Measurements from ENCODE around the gene ZBTB39. TPM values are rescaled to one million over a fixed set of nuclear protein-coding genes. Genes with fewer than 3 reads are reported as not detected.
"Not testable (repeated sequence)": the region's sequence is repeated elsewhere in the genome, so short reads cannot be mapped to it uniquely, and the experiment has no call there.

The ZBTB39 gene
- 8.5 and 10.0 TPM in 2 replicates for total RNA-seq

GRCh38 chr12:57005980-57006808, at the start of gene ZBTB39:
Gene ZBTB39, minus strand, starts transcription at chr12:57006546. Its CDS starts 1,629 bp downstream, at chr12:57004917.
- no peak for DNase-seq (ENCODE audit: low read depth)
- H3K36me3 ChIP-seq (ENCODE audit: control insufficient read depth, insufficient read depth, low read length), result peaks cover 3% of the 10 kb centered on the region
- H3K27me3 ChIP-seq (ENCODE audit: control insufficient read depth, insufficient read depth, low read length), result no peaks in the 10 kb centered on the region
- H3K4me3 ChIP-seq (ENCODE audit: low read depth, low read length), result peak within 1 kb of the TSS; percentile 71
- TF ChIP-seq, protein P1, sequence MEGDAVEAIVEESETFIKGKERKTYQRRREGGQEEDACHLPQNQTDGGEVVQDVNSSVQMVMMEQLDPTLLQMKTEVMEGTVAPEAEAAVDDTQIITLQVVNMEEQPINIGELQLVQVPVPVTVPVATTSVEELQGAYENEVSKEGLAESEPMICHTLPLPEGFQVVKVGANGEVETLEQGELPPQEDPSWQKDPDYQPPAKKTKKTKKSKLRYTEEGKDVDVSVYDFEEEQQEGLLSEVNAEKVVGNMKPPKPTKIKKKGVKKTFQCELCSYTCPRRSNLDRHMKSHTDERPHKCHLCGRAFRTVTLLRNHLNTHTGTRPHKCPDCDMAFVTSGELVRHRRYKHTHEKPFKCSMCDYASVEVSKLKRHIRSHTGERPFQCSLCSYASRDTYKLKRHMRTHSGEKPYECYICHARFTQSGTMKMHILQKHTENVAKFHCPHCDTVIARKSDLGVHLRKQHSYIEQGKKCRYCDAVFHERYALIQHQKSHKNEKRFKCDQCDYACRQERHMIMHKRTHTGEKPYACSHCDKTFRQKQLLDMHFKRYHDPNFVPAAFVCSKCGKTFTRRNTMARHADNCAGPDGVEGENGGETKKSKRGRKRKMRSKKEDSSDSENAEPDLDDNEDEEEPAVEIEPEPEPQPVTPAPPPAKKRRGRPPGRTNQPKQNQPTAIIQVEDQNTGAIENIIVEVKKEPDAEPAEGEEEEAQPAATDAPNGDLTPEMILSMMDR (IDR thresholded peaks at IDR 0.05; ENCODE audit: insufficient read depth, low read length, poor library complexity, severe bottlenecking), result peak; percentile 52

DNA sequence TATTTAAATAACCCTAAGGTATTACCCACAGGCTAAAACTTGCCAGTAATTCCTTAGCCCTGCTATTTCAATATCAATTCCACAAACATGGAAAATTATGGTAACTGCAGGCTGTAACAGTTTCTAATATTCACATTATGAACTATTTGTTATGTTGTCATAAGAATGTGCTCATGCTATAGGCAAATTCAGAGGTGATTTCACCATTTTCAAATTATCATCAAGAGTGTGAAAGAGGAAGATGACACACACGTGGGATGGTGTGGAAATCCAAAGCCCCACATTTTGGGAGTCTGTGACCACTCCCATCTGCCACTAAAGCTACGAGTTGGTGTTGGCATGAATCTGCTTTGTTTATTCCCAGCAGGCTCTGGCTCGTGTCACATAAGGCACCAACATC, 49.5 kb upstream of the ZBTB39 start:
- DNase-seq (ENCODE audit: low read depth), result no peak
- TF ChIP-seq, protein P1 (IDR thresholded peaks at IDR 0.05; ENCODE audit: insufficient read depth, low read length, poor library complexity, severe bottlenecking), result no peak
- peaks cover 2% of the 10 kb centered on the region for H3K36me3 ChIP-seq (ENCODE audit: control insufficient read depth, insufficient read depth, low read length)
- peaks cover 2% of the 10 kb centered on the region for H3K27me3 ChIP-seq (ENCODE audit: control insufficient read depth, insufficient read depth, low read length)
- H3K4me3 ChIP-seq (ENCODE audit: low read depth, low read length), result no peak overlapping the region

DNA sequence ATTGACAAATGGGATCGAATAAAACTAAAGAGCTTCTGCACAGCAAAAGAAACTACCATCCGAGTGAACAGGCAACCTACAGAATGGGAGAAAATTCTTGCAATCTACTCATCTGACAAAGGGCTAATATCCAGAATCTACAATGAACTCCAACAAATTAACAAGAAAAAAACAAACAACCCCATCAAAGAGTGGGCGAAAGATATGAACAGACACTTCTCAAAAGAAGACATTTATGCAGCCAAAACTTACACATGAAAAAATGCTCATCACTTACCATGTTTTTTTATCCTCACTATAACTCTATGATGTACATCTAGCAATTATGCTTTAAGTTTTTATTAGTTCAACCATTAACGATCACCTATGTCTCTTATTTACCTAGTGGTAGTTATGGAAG, 47.6 kb upstream of the ZBTB39 start:
- not testable (repeated sequence) for H3K27me3 ChIP-seq (ENCODE audit: control insufficient read depth, insufficient read depth, low read length); DNase-seq (ENCODE audit: low read depth); H3K4me3 ChIP-seq (ENCODE audit: low read depth, low read length); H3K36me3 ChIP-seq (ENCODE audit: control insufficient read depth, insufficient read depth, low read length)

- not testable (repeated sequence) for H3K27me3 ChIP-seq (ENCODE audit: control insufficient read depth, insufficient read depth, low read length); DNase-seq (ENCODE audit: low read depth)
Measured at GRCh38 chr12:57053146-57053545, 46.8 kb upstream of the ZBTB39 start.

GRCh38 chr12:57051011-57051410, 44.7 kb upstream of the ZBTB39 start:
- no peak for DNase-seq (ENCODE audit: low read depth)
- TF ChIP-seq, protein P1 (IDR thresholded peaks at IDR 0.05; ENCODE audit: insufficient read depth, low read length, poor library complexity, severe bottlenecking), result no peak
- Histone ChIP-seq H3K4me3 (ENCODE audit: low read depth, low read length) (no peak overlapping the region), H3K36me3 (ENCODE audit: control insufficient read depth, insufficient read depth, low read length) (no peaks in the 10 kb centered on the region), H3K27me3 (ENCODE audit: control insufficient read depth, insufficient read depth, low read length) (peaks cover 5% of the 10 kb centered on the region)

More at GRCh38 chr12:57053146-57053545, 46.8 kb upstream of the ZBTB39 start:
- not testable (repeated sequence) for H3K4me3 ChIP-seq (ENCODE audit: low read depth, low read length); H3K36me3 ChIP-seq (ENCODE audit: control insufficient read depth, insufficient read depth, low read length)

DNA sequence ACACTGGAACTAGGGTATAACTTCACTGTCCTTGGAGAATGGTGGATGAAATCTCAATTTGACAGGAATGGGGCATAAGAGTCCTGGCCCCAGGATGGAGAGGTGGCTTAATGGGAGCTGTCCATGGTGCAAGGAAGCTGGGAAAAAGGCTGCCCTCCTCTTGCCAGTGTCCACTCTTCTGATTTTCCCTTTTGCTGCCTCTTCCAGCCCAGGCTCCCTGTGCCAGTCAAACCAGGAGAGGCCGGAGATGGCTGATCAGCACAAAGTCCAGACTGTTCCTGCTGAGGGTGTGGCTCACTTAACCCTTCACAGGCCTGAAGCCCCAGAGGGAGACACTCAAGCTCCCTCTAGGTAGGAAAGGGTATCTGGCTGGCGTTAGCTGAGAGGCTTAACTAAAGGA, 43.5 kb upstream of the ZBTB39 start, which contains the start of gene MYO1A:
MYO1A (minus strand) TSS at position 240 of the 400 bp plus-strand sequence. CDS start 1,806 bp downstream, outside the sequence.
- Histone ChIP-seq H3K36me3 (ENCODE audit: control insufficient read depth, insufficient read depth, low read length) (no peaks in the 10 kb centered on the region), H3K4me3 (ENCODE audit: low read depth, low read length) (no peak within 1 kb of the TSS), H3K27me3 (ENCODE audit: control insufficient read depth, insufficient read depth, low read length) (peaks cover 5% of the 10 kb centered on the region)
- no peak for DNase-seq (ENCODE audit: low read depth)
- TF ChIP-seq, protein P1 (IDR thresholded peaks at IDR 0.05; ENCODE audit: insufficient read depth, low read length, poor library complexity, severe bottlenecking), result no peak

- TF ChIP-seq, protein P1 (IDR thresholded peaks at IDR 0.05; ENCODE audit: insufficient read depth, low read length, poor library complexity, severe bottlenecking), result no peak
- H3K4me3 ChIP-seq (ENCODE audit: low read depth, low read length), result no peak overlapping the region
- DNase-seq (ENCODE audit: low read depth), result no peak
- no peaks in the 10 kb centered on the region for H3K36me3 ChIP-seq (ENCODE audit: control insufficient read depth, insufficient read depth, low read length)
- peaks cover 5% of the 10 kb centered on the region for H3K27me3 ChIP-seq (ENCODE audit: control insufficient read depth, insufficient read depth, low read length)
Measured at GRCh38 chr12:57049119-57049446, 42.7 kb upstream of the ZBTB39 start.
